Mucosa of stomach (tissue), 1 donor: ENCODE results near the gene NIPSNAP2.
"Not testable (repeated sequence)": the region's sequence is repeated elsewhere in the genome, so short reads cannot be mapped to it uniquely, and the experiment has no call there.

ENCODE experiments used
- H3K27me3 ChIP-seq: one replicate; pipeline ENCODE4 v1.7.0; 2013; ENCODE audit warnings: mild to moderate bottlenecking, low read length; ENCODE audit not compliant: control insufficient read depth, insufficient read depth
- H3K36me3 ChIP-seq: one replicate; pipeline ENCODE4 v1.7.0; 2013; ENCODE audit warnings: low read length; ENCODE audit not compliant: control insufficient read depth, insufficient read depth
- H3K4me1 ChIP-seq: one replicate; pipeline ENCODE4 v1.7.0; 2013; ENCODE audit warnings: mild to moderate bottlenecking, low read length; ENCODE audit not compliant: control insufficient read depth, insufficient read depth
- H3K4me3 ChIP-seq: one replicate; pipeline ENCODE4 v1.7.0; 2013; ENCODE audit warnings: low read length
- H3K9ac ChIP-seq: one replicate; pipeline ENCODE4 v1.7.0; 2013; ENCODE audit warnings: mild to moderate bottlenecking, low read length, moderate library complexity
- H3K9me3 ChIP-seq: one replicate; pipeline ENCODE4 v1.7.0; 2013; ENCODE audit warnings: mild to moderate bottlenecking, low read length, moderate library complexity; ENCODE audit not compliant: control insufficient read depth
- donor health status: Pancreatic carcinoma.

Gene NIPSNAP2

GRCh38 chr7:55964261-55965099 is at the start of gene NIPSNAP2:
TSS of gene NIPSNAP2 (plus strand) at chr7:55964585. CDS start at chr7:55964610, 25 bp downstream.
- H3K9me3 ChIP-seq = no peaks in the 10 kb centered on the region
- no peaks in the 10 kb centered on the region for H3K36me3 ChIP-seq
- H3K4me1 ChIP-seq = no peaks in the 10 kb centered on the region
- peak within 1 kb of the TSS; percentile 89 for H3K9ac ChIP-seq
- H3K4me3 ChIP-seq = peak within 1 kb of the TSS; percentile 87
- no peaks in the 10 kb centered on the region for H3K27me3 ChIP-seq

GRCh38 chr7:55917771-55918170 is 46.6 kb upstream of the NIPSNAP2 start:
- no peaks in the 10 kb centered on the region for H3K4me1 ChIP-seq
- no peaks in the 10 kb centered on the region for H3K36me3 ChIP-seq
- no peak overlapping the region for H3K9ac ChIP-seq

GRCh38 chr7:55928006-55928767 is 36.2 kb upstream of the NIPSNAP2 start:
- Histone ChIP-seq H3K36me3 (no peaks in the 10 kb centered on the region), H3K4me1 (no peaks in the 10 kb centered on the region), H3K27me3 (no peaks in the 10 kb centered on the region), H3K9me3 (no peaks in the 10 kb centered on the region), H3K4me3 (no peak overlapping the region), H3K9ac (no peak overlapping the region)

More at GRCh38 chr7:55917771-55918170, 46.6 kb upstream of the NIPSNAP2 start:
- Histone ChIP-seq H3K27me3 (no peaks in the 10 kb centered on the region), H3K9me3 (no peaks in the 10 kb centered on the region), H3K4me3 (no peak overlapping the region)

GRCh38 chr7:55931421-55932151 is 32.8 kb upstream of the NIPSNAP2 start:
- Histone ChIP-seq H3K9ac (no peak overlapping the region), H3K27me3 (no peaks in the 10 kb centered on the region), H3K4me1 (no peaks in the 10 kb centered on the region)

GRCh38 chr7:55939514-55940123 is 24.8 kb upstream of the NIPSNAP2 start:
- H3K9me3 ChIP-seq = no peaks in the 10 kb centered on the region
- H3K27me3 ChIP-seq = no peaks in the 10 kb centered on the region
- H3K36me3 ChIP-seq = no peaks in the 10 kb centered on the region
- H3K9ac ChIP-seq = no peak overlapping the region
- H3K4me1 ChIP-seq = no peaks in the 10 kb centered on the region
- no peak overlapping the region for H3K4me3 ChIP-seq

More at GRCh38 chr7:55931421-55932151, 32.8 kb upstream of the NIPSNAP2 start:
- Histone ChIP-seq H3K4me3 (no peak overlapping the region), H3K9me3 (no peaks in the 10 kb centered on the region), H3K36me3 (no peaks in the 10 kb centered on the region)

GRCh38 chr7:55946545-55946944 is 17.8 kb upstream of the NIPSNAP2 start:
- Histone ChIP-seq H3K4me3 (no peak overlapping the region), H3K9me3 (no peaks in the 10 kb centered on the region), H3K27me3 (no peaks in the 10 kb centered on the region), H3K36me3 (no peaks in the 10 kb centered on the region), H3K4me1 (no peaks in the 10 kb centered on the region), H3K9ac (no peak overlapping the region)

- Histone ChIP-seq H3K4me1 (no peaks in the 10 kb centered on the region), H3K4me3 (peak within 1 kb of the TSS; percentile 96), H3K9ac (peak within 1 kb of the TSS; percentile 87), H3K9me3 (no peaks in the 10 kb centered on the region), H3K27me3 (no peaks in the 10 kb centered on the region), H3K36me3 (no peaks in the 10 kb centered on the region)
Measured at GRCh38 chr7:55951637-55952351, 12.6 kb upstream of the NIPSNAP2 start, which contains the start of gene MRPS17. TSS of gene MRPS17 (plus strand) at chr7:55951877. CDS start at chr7:55953196, 1,319 bp downstream.

- Histone ChIP-seq H3K9ac (peak overlapping the region; percentile 87), H3K4me3 (peak overlapping the region; percentile 96)
- H3K27me3 ChIP-seq, H3K36me3 ChIP-seq, H3K9me3 ChIP-seq, H3K4me1 ChIP-seq: not testable (repeated sequence)
Measured at GRCh38 chr7:55952352-55952671, 12.1 kb upstream of the NIPSNAP2 start.

GRCh38 chr7:55953707-55954475 is 10.5 kb upstream of the NIPSNAP2 start:
- H3K27me3 ChIP-seq = no peaks in the 10 kb centered on the region
- no peaks in the 10 kb centered on the region for H3K9me3 ChIP-seq

GRCh38 chr7:55957190-55957589 is 7.2 kb upstream of the NIPSNAP2 start:
- H3K9ac ChIP-seq = no peak overlapping the region
- H3K4me3 ChIP-seq = no peak overlapping the region
- H3K36me3 ChIP-seq = no peaks in the 10 kb centered on the region
- H3K4me1 ChIP-seq = no peaks in the 10 kb centered on the region
- no peaks in the 10 kb centered on the region for H3K27me3 ChIP-seq
- H3K9me3 ChIP-seq = no peaks in the 10 kb centered on the region

More at GRCh38 chr7:55953707-55954475, 10.5 kb upstream of the NIPSNAP2 start:
- H3K4me1 ChIP-seq = no peaks in the 10 kb centered on the region
- H3K36me3 ChIP-seq = no peaks in the 10 kb centered on the region
- no peak overlapping the region for H3K4me3 ChIP-seq
- no peak overlapping the region for H3K9ac ChIP-seq
